GM23248 (cell line): ENCODE data around the gene FAM20C.

Experiments used
- EZH2 ChIP-seq: fragments of 200-600 bp; sonication (generic); IDR thresholded peaks from 2 replicates; pipeline ENCODE4 v1.6.1; 2018; ENCODE audit warnings: antibody characterized with exemption, mild to moderate bottlenecking; ENCODE audit not compliant: insufficient read depth, poor library complexity, severe bottlenecking
- EZH2phosphoT487 ChIP-seq: fragments of 200-600 bp; sonication (generic); IDR thresholded peaks from 2 replicates; pipeline ENCODE4 v1.6.1; 2018; ENCODE audit warnings: antibody characterized with exemption, moderate library complexity, mild to moderate bottlenecking, low read depth; ENCODE audit not compliant: insufficient read depth

DNA sequence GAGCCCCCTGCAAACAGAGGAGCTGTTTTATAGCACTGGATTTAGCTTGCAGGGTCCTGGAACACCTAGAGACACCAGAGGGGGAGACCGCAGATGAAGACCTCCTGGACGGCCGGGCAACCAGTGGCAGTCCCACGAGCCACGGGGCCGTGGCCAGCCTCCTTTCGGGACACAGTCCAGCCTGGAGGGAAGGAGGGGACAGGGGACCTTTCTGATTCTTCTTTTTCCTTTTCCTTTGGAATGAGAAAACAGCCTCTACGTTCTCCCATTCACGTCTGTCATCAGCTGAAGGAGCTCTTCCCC lies 35.4 kb upstream of the FAM20C start:
- TF ChIP-seq EZH2 (no peak), EZH2phosphoT487 (no peak)
